Hepatocyte (in vitro differentiated cells): ENCODE data around the gene CSNK1D.

Experiments
- CTCF ChIP-seq: fragments of 200-600 bp; sonication (generic); IDR thresholded peaks from 2 replicates; pipeline ENCODE4 v1.5.1; 2016; ENCODE audit warnings: antibody characterized with exemption, mild to moderate bottlenecking; ENCODE audit not compliant: poor library complexity
- EZH2 ChIP-seq: fragments of 200-600 bp; sonication (generic); IDR thresholded peaks from 2 replicates; pipeline ENCODE4 v1.6.1; 2016; ENCODE audit warnings: antibody characterized with exemption, mild to moderate bottlenecking, borderline replicate concordance

DNA sequence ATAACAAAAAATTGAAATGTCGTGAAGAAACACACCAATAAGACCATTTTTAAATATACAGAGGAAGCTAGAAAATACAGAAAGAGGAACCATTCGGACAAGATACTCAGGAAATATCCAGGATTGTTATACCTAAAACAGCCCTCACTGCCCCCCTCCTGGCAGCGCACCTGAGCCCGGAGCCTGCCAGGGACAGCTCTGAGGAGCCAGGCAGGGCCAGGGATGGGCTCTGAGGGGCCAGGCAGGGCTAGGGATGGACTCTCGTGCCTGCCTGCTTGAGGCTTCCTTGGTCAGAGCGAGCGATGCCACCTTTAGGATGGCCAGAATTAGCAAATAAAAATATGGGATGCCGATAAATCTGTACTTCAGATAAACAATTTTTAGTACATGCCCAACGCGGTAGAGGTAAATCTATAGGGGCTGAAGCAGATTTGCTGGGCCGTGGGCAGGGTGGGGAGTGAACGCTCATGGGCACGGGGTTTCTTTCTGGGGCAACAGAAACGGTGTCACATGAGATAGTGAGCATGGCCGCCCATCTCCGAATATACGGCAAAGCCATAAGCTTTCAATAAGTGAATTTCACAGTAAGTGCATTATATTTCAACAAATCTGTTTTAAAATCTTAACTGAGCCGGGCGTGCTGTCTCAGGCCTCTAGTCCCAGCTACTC lies 18.2 kb upstream of the CSNK1D start:
- no peak for TF ChIP-seq CTCF
- no peak for TF ChIP-seq EZH2
